ENCODE results near the gene PKM.

Gene PKM

DNA sequence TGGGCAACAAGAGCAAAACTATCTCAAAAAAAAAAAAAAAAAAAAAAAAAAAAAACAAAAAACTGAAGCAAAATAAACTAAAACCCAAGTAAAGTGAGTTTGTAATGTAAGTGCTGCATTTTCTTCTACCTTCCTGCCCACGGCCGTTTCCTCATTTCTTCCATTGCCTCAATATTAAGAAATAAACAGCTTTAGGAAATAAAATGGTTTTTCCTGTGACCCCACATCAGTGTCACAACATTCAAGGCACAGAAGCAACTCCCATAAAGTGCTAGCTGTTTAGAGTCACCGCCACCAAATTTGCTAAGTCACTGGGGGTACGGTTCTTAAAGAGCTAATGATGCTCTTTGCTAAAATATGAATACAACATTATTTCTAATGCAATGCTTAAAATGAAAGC lies 3.3 kb downstream of the PKM start:
- TF ChIP-seq, protein P1, sequence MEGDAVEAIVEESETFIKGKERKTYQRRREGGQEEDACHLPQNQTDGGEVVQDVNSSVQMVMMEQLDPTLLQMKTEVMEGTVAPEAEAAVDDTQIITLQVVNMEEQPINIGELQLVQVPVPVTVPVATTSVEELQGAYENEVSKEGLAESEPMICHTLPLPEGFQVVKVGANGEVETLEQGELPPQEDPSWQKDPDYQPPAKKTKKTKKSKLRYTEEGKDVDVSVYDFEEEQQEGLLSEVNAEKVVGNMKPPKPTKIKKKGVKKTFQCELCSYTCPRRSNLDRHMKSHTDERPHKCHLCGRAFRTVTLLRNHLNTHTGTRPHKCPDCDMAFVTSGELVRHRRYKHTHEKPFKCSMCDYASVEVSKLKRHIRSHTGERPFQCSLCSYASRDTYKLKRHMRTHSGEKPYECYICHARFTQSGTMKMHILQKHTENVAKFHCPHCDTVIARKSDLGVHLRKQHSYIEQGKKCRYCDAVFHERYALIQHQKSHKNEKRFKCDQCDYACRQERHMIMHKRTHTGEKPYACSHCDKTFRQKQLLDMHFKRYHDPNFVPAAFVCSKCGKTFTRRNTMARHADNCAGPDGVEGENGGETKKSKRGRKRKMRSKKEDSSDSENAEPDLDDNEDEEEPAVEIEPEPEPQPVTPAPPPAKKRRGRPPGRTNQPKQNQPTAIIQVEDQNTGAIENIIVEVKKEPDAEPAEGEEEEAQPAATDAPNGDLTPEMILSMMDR (IDR thresholded peaks at IDR 0.05; ENCODE audit: control insufficient read depth, extremely low read depth, insufficient read depth): no peak
- no peak for DNase-seq (ENCODE audit: low read depth)
- H3K4me3 ChIP-seq (ENCODE audit: low read depth, low read length): peak overlapping the region; percentile 97

DNA sequence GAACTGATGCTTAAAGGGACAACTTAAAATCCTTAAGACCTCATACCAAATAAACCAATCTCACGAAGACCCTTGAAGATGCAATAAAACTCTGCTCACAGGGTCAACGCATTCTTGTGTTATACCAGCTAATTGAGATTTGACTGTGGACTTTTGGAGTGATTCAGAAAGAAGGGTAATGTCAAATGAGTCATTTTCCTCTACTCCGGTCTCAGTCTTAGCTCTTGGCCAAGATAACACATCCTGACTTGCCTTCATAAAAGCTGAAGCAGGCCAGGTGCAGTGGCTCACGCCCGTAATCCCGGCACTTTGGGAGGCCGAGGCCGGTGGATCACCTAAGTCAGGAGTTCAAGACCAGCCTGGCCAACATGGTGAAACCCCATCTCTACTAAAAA lies 3.8 kb downstream of the PKM start:
- TF ChIP-seq, protein P1 (IDR thresholded peaks at IDR 0.05; ENCODE audit: control insufficient read depth, extremely low read depth, insufficient read depth): no peak
- H3K4me3 ChIP-seq (ENCODE audit: low read depth, low read length): peak overlapping the region; percentile 97
- DNase-seq (ENCODE audit: low read depth): no peak

DNA sequence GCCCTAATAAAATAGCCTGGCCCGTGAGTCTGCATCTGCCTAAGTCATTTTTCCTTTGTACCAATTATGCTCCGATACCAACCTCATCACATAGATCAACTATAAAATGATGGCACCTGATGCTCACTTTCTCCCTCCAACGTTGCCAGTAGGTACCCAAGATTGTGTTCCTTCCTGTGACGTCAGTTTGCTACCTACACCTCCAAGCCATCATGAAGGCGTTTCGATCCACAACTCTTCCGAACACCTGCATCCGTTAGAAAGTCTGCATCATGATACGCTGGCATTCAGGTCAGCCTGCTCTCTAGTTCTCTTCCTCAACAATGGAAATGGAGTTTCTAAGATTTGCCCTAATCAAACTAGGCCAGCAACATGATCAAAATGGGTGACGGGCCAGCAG lies 7.7 kb downstream of the PKM start:
- H3K4me3 ChIP-seq (ENCODE audit: low read depth, low read length): no peak overlapping the region
- TF ChIP-seq, protein P1 (IDR thresholded peaks at IDR 0.05; ENCODE audit: control insufficient read depth, extremely low read depth, insufficient read depth): no peak
- DNase-seq (ENCODE audit: low read depth): no peak

- TF ChIP-seq, protein P1 (IDR thresholded peaks at IDR 0.05; ENCODE audit: control insufficient read depth, extremely low read depth, insufficient read depth): no peak
- H3K4me3 ChIP-seq (ENCODE audit: low read depth, low read length): no peak overlapping the region
- peak; percentile 51 for DNase-seq (ENCODE audit: low read depth)
Observed at GRCh38 chr15:72222393-72222792, 8.6 kb downstream of the PKM start.

DNA sequence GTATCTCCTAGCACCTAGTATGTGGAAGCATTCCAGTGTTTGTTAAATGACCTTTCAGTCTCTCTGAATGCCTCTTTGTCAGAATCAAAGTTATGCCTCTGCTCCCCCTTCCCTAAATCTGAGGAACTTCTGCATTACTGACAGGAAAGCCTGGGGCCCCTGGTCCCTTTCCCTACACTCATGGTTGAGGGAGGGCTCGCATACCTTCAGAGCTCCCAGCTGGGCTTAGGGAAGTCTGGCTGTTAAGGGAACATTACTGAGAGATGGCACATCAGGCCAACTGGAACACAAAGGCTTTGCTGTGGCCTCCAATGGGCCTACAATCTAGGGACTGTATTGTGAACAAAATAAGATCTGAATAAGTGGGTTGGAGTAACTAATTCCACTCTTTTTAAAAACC lies 10.3 kb downstream of the PKM start:
- DNase-seq (ENCODE audit: low read depth): no peak
- H3K4me3 ChIP-seq (ENCODE audit: low read depth, low read length): no peak overlapping the region
- TF ChIP-seq, protein P1 (IDR thresholded peaks at IDR 0.05; ENCODE audit: control insufficient read depth, extremely low read depth, insufficient read depth): no peak

DNA sequence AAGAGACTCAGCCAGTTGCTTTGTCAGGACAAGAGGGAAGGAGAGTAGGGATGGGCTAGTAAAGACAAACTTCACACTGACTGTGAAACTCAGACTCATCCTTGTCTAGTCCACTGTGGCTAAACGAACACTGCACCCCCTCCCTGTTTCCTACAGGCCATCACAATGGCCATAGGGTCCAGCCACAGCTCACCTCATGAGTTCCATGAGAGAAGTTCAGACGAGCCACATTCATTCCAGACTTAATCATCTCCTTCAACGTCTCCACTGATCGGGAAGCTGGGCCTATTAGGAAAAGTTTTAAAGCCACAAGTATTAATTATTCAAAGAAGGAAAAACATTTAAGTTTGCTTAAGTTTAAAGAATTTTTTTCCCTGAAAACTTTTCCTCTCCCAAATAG lies 13.8 kb downstream of the PKM start:
- TF ChIP-seq, protein P1 (IDR thresholded peaks at IDR 0.05; ENCODE audit: control insufficient read depth, extremely low read depth, insufficient read depth): no peak
- no peak for DNase-seq (ENCODE audit: low read depth)

GRCh38 chr15:72216079-72216478 lies 14.9 kb downstream of the PKM start:
- TF ChIP-seq, protein P1 (IDR thresholded peaks at IDR 0.05; ENCODE audit: control insufficient read depth, extremely low read depth, insufficient read depth): no peak
- DNase-seq (ENCODE audit: low read depth): no peak
- no peak overlapping the region for H3K4me3 ChIP-seq (ENCODE audit: low read depth, low read length)

More for the DNA sequence above, 13.8 kb downstream of the PKM start:
- H3K4me3 ChIP-seq (ENCODE audit: low read depth, low read length): no peak overlapping the region

All from LNCaP clone FGC (cell line).